GM19023 (cell line): ENCODE measurements around the gene SLC22A14.
"Not testable (repeated sequence)": the region's sequence is repeated elsewhere in the genome, so short reads cannot be mapped to it uniquely, and the experiment has no call there.

ENCODE experiments used
- ATAC-seq: cut with Tn5 transposase; IDR thresholded peaks from one replicate; pipeline ENCODE4 v1.9.1; 2021; ENCODE audit warnings: mild to moderate bottlenecking, moderate library complexity; ENCODE audit not compliant: unreplicated experiment

Gene SLC22A14

DNA sequence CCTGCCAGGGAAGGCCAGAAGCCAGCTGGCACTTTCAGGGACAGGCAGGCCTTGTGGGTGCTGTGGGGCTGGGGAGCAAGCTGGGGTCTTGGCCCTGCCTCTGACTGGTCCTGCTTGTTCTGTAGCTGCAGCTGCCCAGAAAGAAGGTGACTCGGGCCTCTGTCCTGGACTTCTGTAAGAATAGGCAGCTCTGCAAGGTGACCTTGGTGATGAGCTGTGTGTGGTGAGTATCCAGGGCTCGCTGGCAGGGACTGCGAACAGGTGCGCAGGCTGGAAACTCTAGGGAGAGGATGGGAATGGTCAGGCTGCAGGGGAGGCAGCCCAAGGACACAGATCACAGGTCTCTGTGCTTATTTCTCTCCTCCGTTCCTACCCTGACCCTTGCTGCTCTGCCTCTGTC lies 31.2 kb downstream of the SLC22A14 start:
- no peak for ATAC-seq

GRCh38 chr3:38313695-38314094 lies 31.6 kb downstream of the SLC22A14 start:
- ATAC-seq = no peak

DNA sequence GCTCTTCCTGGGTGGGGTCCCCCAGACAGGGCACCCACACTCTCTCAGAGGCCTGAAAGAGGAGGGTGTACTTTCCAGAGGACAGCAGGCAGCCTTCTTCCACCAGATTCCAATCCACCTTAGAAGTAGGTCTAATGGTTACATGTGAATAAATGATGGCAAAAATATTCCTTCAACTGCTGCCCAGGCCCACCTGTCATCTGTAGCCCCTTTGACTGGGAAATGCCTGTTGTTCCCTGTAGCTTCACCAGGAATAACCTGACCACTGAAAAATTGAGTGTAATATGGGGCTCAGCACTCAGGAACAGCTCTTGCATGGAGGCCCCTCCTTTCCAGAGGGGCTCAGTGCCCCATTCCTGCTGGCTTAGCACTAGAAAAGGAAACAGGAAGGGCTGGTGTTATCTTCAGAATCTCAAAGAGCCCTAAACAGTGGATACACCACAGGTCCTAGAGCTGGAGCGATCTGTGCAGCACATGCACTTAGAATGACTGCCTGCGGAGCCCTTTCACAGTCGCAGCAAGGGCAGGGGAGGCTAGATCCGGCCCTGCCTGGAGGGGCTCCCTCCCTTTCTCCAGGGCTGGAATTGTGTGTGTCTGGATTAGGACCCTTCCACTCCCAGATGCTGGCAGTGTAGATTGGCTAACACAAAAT lies 32.1 kb downstream of the SLC22A14 start:
- no peak for ATAC-seq

- no peak for ATAC-seq
Observed at GRCh38 chr3:38314764-38315487, 32.8 kb downstream of the SLC22A14 start.

- no peak for ATAC-seq
Observed at GRCh38 chr3:38315488-38316230, 33.6 kb downstream of the SLC22A14 start.

DNA sequence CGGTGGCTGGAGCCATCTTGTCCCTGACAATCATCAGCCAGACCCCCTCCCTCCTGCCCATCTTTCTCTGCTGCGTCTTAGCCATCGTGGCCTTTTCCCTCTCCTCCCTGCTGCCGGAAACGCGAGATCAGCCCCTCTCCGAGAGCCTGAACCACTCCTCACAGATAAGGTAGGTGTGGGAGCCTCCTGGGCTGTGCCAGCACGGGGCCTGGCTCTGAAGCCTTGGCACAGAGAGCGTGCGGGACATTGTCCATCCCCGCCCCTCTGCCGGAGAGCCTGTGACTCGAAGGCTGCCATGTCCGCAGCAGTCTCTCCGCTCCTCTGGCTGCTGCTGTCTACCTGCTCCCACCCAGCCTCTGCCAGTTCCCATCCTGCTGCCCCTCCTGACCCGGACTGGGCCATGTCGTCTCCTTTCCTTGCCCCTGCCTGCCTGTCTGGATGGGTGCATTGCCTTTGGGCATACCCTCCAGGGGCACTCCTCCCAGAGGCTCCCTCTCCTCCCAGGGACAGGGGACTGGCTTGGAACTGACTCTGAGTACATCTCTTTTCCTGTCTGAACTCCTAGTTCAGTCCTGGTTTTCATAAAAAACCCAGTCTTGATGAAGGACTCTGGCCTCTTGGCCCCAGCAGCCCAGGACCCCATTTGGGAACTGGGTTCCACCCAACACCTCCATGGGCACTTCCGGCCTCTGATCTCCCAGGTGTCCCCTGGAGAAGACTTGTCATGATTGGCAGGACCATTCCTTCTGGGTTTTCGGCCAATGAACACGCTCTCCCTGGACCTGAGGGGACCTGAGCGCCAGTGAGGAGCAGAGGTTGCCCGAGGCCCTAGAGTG lies 34.5 kb downstream of the SLC22A14 start:
- ATAC-seq = no peak

- no peak for ATAC-seq
Observed at GRCh38 chr3:38317192-38317759, 35.2 kb downstream of the SLC22A14 start.

DNA sequence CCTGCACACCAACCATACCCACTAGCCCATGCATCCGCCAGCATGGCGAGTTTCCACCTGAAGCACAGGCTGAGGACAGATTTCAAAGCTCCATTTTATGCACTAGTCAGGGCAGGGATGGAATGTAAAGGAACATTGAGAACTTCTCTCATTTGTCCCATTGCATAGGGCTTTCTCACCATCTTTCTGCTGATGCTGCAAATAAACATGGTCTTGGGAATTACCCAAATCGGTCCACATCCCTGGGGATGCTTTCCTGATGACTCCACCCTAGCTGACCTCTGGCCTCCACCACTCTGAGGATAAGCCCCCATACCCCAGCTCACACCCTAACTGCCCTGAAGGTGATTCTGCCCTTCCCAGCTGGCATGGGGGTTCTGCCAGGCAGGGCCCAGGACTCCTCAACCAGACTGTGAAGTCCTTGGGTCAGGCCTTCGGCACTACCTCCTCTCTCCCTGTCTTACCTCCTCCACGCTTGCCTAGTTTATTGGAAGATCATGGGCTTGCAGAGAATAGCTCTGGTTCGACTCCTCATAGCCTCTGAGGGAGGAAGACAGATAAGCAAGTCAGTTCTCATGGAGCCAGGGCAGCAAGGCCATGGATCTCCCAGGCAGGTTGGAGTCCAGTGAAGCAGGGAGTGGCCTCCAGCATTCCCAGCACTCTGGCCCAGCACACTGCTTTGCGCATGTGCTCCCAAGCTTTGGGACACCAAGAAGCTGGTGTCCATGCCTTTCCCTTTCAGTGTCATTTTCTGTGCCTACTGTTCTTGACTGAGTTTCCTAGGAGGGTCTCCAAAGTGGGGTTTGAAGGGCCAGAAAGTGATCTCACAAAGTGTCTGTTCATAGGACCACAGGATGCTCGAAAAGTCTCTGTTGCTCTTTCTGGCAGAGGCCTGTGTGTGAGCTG lies 36.9 kb downstream of the SLC22A14 start:
- ATAC-seq = no peak

- not testable (repeated sequence) for ATAC-seq
Observed at GRCh38 chr3:38320638-38321037, 38.5 kb downstream of the SLC22A14 start.

- ATAC-seq = no peak
Observed at GRCh38 chr3:38323060-38323459, 41.0 kb downstream of the SLC22A14 start.

- ATAC-seq = no peak
Observed at GRCh38 chr3:38325256-38325655, 43.2 kb downstream of the SLC22A14 start.

DNA sequence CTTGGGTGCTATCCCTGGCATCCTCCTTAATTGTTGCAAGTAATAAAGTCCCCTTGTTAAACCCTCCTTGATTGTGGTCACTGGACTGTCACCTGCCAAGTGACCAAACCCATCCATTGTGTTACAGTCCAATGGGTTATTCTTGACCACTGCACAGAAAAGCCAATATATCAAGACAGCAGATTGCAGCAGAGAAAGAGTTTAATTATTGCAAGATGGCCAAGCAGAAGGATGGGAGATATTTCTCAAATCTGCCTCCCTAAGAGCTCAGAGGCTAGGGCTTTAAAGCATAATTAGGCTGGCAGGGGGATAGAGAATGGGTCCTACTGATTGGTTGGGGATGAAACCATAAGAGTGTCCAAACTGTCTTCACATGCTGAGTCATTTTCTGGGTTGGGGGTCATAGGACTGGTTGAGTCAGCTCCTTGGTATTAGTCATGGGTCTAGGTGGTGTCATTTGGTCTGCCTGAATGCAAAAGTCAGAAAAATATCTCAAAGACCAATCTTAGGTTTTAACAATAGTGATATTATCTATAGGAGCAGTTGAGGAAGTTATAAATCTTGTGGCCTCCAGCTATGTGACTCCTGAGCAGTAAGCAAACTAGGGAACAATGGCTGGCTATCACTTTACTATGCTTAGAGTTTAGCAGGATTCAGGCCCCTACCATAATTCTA lies 45.4 kb downstream of the SLC22A14 start:
- ATAC-seq = no peak

- no peak for ATAC-seq
Observed at GRCh38 chr3:38331257-38332022, 49.3 kb downstream of the SLC22A14 start.

GRCh38 chr3:38332201-38332600 lies 50.1 kb downstream of the SLC22A14 start:
- no peak for ATAC-seq

GRCh38 chr3:38334142-38335055 lies 52.3 kb downstream of the SLC22A14 start:
- ATAC-seq = no peak

DNA sequence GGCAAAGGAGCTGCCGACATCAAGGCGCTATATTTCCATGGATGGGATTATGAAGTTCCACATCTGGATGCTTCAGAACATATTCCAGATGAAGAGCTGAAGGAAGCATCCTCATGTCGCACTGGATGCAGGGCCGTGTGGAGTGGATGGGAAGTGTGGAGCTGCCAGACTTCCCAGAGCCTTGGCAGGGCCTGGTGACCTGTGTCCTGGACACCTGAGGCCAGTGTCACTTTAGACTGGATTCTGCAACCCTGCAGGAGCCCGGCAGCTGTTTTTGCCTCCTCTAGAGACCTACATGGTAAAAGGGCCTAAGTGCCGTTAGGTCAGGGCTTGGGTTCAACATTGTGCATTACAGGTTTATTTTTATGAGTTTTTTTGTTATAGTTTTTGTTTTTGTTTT lies 53.2 kb downstream of the SLC22A14 start:
- ATAC-seq = no peak

DNA sequence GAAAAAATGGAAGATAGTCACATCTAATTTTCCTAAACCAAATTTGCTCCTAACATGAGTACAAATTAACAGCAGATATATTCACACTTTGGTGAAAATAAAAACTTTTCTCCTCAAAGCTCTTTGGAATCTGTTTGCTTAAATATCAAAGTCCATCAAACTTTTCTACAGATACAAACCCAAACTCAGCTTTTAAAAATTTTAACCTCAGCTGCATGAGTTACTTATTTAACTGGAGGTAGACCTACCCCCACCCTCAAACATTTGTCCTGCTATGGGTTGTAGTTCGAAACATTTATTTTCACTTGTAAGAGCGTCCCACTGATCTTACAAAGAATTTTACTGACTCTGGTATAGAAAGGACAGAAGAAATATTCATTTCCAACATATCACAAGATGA lies 55.6 kb downstream of the SLC22A14 start:
- ATAC-seq = no peak
